ENCODE data around the gene MTNR1B. TPM values are rescaled to one million over a fixed set of nuclear protein-coding genes. Genes with fewer than 3 reads are reported as not detected.

The MTNR1B gene
- total RNA-seq, result not detected in 2 replicates

DNA sequence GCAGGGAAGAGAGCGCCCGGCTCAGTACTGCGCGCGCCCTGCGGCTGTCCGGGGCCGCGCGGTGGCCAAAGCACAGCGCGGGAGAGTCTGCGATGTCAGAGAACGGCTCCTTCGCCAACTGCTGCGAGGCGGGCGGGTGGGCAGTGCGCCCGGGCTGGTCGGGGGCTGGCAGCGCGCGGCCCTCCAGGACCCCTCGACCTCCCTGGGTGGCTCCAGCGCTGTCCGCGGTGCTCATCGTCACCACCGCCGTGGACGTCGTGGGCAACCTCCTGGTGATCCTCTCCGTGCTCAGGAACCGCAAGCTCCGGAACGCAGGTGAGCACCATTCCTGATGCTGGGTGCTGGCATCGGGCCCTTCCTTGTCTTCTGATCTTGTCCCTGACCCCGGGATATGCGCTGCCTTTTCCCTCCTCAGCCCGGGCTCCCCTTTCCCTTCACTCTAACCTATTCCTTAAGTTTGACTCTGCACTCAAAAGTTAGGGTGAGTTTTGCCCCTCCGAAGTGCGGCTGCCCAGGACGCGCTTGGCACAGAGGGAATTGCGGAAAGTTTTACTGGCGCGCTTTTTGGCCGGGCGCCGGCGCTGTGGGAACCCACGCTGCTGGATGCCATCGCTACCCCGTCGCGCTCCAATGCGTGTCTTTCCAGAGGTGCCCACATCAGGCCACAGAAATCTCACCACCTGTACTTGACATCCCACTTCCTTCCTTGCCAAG, at the start of gene MTNR1B:
TSS of gene MTNR1B (plus strand) at position 18 of the 714 bp plus-strand sequence. CDS start at position 93, 75 bp downstream.

Other genes with a start within 250 kb of the MTNR1B start
- 5.5 and 11.7 TPM in 2 replicates for gene SLC36A4, start 228.3 kb downstream of the MTNR1B start, total RNA-seq

All from myometrial cell (primary cell).